ENCODE data around the gene CYP27A1.

Gene CYP27A1

DNA sequence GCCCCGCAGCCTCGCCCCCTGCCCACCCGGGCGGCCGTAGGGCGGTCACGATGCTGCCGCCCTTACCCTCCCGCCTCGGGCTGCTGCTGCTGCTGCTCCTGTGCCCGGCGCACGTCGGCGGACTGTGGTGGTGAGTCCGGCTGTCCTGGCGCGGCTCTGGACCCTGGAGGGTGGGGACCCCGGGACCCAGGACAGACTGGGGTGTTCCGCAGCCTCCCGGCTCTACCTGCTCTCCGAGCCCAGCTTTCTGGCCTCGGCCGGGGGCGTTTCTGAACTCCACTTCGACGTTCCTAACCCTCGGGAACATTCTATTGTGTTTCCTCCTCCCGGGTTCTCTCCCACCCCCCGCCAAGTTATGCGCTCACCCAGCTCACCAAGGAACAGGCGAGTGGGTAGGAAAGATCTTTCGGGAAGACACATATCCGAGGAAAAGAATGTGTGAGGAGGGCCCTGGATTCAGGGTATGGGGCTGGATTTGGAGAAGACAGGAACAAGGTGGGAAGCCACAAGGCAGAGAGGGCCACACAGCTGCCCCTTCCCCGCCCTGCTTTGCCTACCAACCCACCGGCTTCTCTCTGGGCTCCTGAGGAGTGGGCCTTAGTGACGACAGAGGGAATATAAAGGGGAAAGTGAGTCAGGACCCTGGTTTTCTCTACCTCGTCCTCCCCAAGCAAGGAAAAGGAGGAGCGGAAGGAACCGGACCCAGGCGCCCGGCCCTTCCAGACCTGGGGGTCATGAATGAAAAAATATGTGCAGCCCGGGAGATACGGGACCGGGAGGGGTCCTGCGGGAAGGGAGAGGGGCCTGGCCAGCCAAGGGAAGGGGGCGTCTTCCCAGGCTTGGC lies 78.3 kb downstream of the CYP27A1 start:
- no peak for DNase-seq

- DNase-seq: no peak
Observed at GRCh38 chr2:218860950-218861381, 79.0 kb downstream of the CYP27A1 start.

- DNase-seq: no peak
Observed at GRCh38 chr2:218861645-218862318, 79.8 kb downstream of the CYP27A1 start.

- no peak for DNase-seq
Observed at GRCh38 chr2:218863021-218863520, 81.1 kb downstream of the CYP27A1 start.
